ENCODE results near the gene RB1.
"Not testable (repeated sequence)": the region's sequence is repeated elsewhere in the genome, so short reads cannot be mapped to it uniquely, and the experiment has no call there.

RB1 gene

DNA sequence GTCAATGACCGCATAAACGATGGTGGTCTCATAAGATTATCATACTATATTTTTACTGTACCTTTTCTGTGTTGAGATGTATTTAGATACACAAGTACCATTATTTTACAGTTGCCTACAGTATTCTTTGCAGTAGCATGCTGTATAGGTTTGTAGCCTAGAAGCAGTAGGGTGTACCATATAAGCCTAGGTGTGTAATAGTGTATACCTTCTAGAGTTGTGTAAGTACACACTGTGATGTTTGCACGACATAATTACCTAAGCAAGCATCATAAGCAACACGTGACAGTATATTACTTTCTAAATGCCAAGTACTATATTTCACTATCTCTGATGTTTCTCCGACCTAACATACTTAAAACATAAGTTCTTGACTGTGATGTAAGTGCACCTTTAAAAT is 106.6 kb downstream of the RB1 start:
- DNase-seq (ENCODE audit: low spot score): no peak

GRCh38 chr13:48411147-48411794 is 107.7 kb downstream of the RB1 start:
- no peak for DNase-seq (ENCODE audit: low spot score)

DNA sequence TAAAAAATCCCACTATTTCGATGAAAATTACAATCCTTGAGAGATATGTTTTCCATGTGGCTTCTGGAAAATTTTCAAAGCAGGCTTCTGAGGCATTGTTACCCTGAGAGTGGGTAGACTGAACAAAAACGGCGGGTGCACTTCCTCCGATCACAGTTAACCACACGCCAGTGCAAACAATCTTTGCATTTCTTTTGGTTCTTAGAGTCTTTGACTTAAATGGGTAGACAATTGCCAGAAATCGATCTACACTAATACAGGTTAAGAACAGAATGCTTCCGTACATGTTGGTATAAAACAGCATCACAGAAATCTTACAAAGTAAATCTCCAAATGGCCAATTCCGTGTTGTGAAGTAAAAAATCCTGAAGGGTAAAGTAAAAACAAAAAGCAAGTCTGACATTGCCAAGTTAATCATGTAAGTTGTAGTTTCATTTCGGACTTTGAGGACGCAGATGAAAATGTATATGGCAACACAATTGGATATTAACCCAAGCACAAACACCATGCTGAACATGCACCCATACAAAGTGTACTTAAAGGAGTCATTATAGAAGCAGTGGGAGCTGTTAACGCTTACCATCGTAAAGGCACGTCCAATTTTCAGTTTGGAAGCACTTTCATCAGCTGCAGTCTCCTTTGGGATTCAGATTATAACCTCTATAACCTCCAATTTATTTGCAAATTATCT is 108.4 kb downstream of the RB1 start:
- no peak for DNase-seq (ENCODE audit: low spot score)

DNA sequence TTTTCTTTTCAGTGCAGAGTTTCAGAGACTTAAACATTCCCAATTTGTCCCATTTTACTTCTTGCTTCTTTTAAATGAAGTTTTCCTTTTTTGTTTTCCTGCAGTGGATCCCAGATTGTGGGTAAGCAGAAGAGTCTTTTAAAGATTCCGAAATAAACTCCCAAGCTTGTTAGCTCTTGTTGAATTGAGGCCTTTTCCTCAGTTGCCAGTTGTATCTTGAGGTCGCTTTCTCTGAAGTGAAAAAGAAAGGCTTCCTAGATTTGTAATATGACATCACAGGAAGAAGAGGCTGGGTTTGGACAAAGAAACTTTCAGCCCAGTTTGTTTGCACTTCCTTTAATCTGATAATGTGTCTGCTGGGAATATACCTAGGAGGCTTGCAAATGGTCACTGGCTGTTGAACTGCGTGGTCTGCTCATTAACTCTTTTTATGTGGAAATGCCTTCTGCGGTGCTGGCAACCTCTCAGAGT is 109.4 kb downstream of the RB1 start, which contains the start of gene LPAR6:
Gene LPAR6 (minus strand): TSS at position 233 of the 471 bp plus-strand sequence. CDS start 690 bp downstream, outside the sequence.
- peak; percentile 29 for DNase-seq (ENCODE audit: low spot score)

GRCh38 chr13:48414501-48414900 is 111.0 kb downstream of the RB1 start:
- DNase-seq (ENCODE audit: low spot score): no peak

- DNase-seq (ENCODE audit: low spot score): no peak
Observed at GRCh38 chr13:48415516-48415915, 112.0 kb downstream of the RB1 start.

- not testable (repeated sequence) for DNase-seq (ENCODE audit: low spot score)
Observed at GRCh38 chr13:48422003-48422402, 118.5 kb downstream of the RB1 start.

DNA sequence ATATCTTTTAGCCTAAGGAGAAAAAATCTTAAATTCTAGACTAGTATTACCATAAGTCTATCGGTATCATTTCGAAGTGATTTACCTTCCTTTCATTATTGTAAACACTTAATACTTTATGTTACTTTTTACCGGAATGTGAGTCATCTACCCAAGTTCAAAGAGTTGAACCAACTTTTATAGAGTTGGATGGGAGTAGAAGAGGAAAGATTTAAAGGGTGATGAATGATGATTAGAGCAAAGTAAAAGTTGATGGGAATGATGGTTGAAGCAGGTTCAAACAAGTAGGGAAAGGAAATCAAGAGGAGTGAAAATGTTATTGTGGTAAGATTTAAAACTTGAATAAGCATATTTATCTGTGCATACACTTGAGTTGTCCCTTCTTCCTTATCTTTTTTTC is 120.7 kb downstream of the RB1 start:
- DNase-seq (ENCODE audit: low spot score): no peak

- DNase-seq (ENCODE audit: low spot score): no peak
Observed at GRCh38 chr13:48426052-48426451, 122.5 kb downstream of the RB1 start.

GRCh38 chr13:48426755-48427298 is 123.3 kb downstream of the RB1 start:
- not testable (repeated sequence) for DNase-seq (ENCODE audit: low spot score)

DNA sequence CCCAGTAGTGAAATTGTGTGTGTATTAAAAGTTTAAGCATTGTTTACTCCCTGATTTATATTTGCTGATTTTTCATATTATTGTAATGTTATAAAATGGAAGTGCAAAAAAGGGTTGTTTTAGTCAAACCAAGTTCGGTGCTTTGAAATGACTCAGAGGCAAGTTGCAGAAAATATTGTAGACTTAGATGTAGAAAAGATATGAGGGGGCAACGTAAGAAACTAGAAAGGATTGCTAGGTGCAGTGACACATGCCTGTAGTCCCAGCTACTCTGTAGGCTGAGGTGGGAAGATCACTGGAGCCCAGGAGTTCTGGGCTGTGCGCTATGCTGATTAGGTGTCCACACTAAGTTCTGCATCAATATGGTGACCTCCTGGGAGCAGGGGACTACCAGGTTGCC is 125.5 kb downstream of the RB1 start:
- no peak for DNase-seq (ENCODE audit: low spot score)

DNA sequence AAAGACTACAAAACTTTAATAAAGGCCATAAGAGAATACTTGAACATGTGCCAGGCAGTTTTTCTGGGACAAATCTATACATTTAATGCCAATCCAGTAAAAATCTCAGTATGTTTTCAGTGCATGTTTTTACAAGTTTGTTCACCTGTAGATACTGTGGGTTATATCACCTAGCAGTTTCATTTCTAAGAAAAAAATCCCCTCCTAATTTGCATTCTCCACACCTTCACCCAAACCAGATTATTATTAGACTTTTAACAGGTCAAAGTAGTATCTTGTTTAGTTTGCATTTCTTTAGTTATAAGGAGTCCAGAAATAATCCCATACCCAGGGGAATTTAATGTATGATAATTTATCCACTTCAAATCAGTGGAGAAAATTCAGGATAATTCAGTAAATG is 126.3 kb downstream of the RB1 start:
- no peak for DNase-seq (ENCODE audit: low spot score)

DNA sequence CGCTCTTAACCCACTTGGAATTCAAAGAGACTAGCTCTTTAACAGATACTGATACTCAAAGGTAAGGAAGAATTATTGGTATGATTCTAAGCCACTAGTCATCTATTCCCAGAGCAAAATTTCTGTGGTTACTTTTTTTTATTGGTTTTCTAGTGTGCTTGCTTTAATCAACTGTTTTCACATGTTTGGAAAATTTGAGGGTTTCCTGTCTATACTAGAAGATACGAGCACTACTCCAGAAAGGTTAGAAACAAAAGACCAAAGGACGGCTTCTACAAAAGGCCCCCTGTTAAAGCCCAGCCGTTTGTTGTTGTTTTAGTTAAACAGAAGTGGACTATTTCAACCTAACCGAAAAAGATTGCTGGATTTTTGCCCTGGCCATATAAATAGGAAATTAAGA is 127.9 kb downstream of the RB1 start:
- peak; percentile 10 for DNase-seq (ENCODE audit: low spot score)

GRCh38 chr13:48431987-48432615 is 128.6 kb downstream of the RB1 start:
- DNase-seq (ENCODE audit: low spot score): peak; percentile 35

GRCh38 chr13:48434200-48434599 is 130.6 kb downstream of the RB1 start:
- DNase-seq (ENCODE audit: low spot score): no peak

GRCh38 chr13:48436661-48437288 is 133.2 kb downstream of the RB1 start:
- DNase-seq (ENCODE audit: low spot score): no peak

DNA sequence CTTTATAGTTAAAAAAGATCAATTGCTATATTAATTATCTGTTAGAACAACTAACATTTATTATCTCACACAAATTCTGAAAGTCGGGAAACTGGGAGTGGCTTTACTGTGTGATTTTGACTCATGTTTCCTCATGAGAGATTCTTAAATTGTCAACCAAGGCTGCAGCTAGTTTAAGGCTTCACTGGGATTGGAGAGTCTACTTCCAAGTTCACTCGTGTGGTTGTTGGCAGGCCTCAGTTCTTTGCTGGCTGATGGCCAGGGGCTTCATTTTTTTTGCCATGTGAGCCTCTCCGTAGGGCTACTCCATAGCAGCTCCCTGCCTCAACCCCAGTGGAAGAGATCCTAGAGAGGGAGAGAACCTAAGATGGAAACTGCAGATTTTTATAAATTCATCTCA is 133.8 kb downstream of the RB1 start:
- peak; percentile 23 for DNase-seq (ENCODE audit: low spot score)

DNA sequence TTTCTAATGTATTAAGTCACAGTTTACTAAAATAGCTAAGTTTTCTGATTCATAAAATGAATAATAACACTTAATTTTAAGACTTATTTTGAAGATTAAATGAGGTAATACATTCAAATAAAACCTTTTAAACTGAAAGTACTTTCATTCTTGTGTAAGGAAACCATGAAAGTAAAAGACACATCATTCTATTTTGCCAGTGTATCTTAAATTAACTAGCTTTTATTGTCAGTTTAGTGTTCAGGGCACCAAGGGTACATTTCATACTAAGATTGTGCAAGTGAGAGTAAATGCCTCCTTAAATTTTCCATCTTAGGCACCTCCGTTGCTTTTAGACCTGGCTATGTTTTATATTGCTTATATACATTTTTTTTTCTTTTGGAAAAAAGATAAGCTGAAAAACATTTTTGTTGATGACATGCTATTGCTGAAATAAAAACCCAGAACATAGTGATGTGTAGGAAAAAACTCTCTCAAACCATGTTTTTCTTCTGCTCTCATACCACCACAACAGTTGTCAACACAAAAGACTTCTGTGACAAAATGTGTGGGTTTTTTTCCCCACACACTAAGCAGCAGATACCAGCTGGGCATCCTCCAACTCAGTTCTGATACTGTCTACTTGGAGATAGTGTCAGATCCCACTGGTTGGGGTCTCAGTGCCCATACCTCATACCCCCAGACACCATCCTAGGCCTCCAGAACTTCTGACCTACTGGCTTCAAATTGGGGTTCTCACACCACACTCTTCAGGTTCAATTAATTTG is 140.1 kb downstream of the RB1 start:
- DNase-seq (ENCODE audit: low spot score): no peak

DNA sequence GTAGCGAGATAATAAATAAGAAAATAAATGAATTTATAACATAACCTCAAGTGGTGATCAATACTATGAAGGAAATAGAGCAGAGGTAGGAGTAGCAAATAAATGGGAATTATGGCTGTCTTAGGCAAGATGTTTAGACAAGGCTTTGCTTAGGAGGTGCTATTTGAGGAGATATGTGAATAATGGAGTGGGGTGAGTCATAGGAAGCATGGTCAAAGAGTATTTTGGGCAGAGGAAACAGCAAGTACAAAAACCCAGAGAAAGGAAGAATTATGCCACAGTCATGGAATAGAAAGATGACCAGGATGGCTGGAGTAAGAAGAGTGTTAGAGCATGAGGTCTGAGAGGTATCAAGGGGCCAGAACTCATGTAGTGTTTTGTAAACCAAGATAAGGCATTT is 142.9 kb downstream of the RB1 start:
- DNase-seq (ENCODE audit: low spot score): peak; percentile 43

GRCh38 chr13:48448285-48448958 is 144.9 kb downstream of the RB1 start:
- DNase-seq (ENCODE audit: low spot score): no peak

Measured in AG20443 (cell line).